Transverse colon (tissue), 4 donors: ENCODE data around the gene STAMBPL1.

Experiments used
- POLR2A ChIP-seq: fragments of 450-650 bp; IDR thresholded peaks from one replicate; pipeline ENCODE4 v1.6.1; 2016; ENCODE audit warnings: antibody characterized with exemption, mild to moderate bottlenecking, moderate library complexity
- POLR2AphosphoS5 ChIP-seq, 3 donors: sonication (generic); formaldehyde crosslinking; IDR thresholded peaks; one replicate each; pipeline ENCODE4 v1.6.1; 2016; ENCODE audit warnings: antibody characterized with exemption in 3 of 3
- TF ChIP-seq, protein P1 (sequence below), 5 experiments: fragments of 200-600 bp in 3 of 5; fragments of 450-650 bp in 2 of 5; sonication (generic) in 3 of 5; IDR thresholded peaks; 1 replicate in 2 of 5; 2 replicates in 3 of 5; pipeline ENCODE4 v1.5.1; 2016 to 2017; ENCODE audit warnings: antibody characterized with exemption in 5 of 5, inconsistent platforms in 3 of 5, mild to moderate bottlenecking in 2 of 5, moderate library complexity in 1 of 5

GRCh38 chr10:88916231-88916630 is 36.2 kb downstream of the STAMBPL1 start:
- TF ChIP-seq, protein P1, sequence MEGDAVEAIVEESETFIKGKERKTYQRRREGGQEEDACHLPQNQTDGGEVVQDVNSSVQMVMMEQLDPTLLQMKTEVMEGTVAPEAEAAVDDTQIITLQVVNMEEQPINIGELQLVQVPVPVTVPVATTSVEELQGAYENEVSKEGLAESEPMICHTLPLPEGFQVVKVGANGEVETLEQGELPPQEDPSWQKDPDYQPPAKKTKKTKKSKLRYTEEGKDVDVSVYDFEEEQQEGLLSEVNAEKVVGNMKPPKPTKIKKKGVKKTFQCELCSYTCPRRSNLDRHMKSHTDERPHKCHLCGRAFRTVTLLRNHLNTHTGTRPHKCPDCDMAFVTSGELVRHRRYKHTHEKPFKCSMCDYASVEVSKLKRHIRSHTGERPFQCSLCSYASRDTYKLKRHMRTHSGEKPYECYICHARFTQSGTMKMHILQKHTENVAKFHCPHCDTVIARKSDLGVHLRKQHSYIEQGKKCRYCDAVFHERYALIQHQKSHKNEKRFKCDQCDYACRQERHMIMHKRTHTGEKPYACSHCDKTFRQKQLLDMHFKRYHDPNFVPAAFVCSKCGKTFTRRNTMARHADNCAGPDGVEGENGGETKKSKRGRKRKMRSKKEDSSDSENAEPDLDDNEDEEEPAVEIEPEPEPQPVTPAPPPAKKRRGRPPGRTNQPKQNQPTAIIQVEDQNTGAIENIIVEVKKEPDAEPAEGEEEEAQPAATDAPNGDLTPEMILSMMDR (IDR thresholded peaks at IDR 0.05), result no peak
- TF ChIP-seq POLR2A (no peak), POLR2AphosphoS5 (IDR thresholded peaks at IDR 0.05) (no peak)
